ENCODE data around the gene RPS5.
"Not testable (repeated sequence)": the region's sequence is repeated elsewhere in the genome, so short reads cannot be mapped to it uniquely, and the experiment has no call there.

RPS5 gene

GRCh38 chr19:58356766-58357480, 30.1 kb upstream of the RPS5 start:
- DNase-seq (ENCODE audit: low read depth in 2 of 2) = no peak

- DNase-seq (ENCODE audit: low read depth in 2 of 2) = no peak
Measured at GRCh38 chr19:58357481-58358145, 29.5 kb upstream of the RPS5 start.

GRCh38 chr19:58361900-58362271, 25.2 kb upstream of the RPS5 start:
- no peak for DNase-seq (ENCODE audit: low read depth in 2 of 2)

- DNase-seq (ENCODE audit: low read depth in 2 of 2) = peak; percentile 93
Measured at GRCh38 chr19:58362272-58362994, 24.6 kb upstream of the RPS5 start, which contains the start of gene ZNF497. ZNF497 (minus strand) TSS chr19:58362751; CDS start chr19:58357635, 5,116 bp downstream.

- no peak for DNase-seq (ENCODE audit: low read depth in 2 of 2)
Measured at GRCh38 chr19:58364146-58364545, 22.9 kb upstream of the RPS5 start.

- DNase-seq (ENCODE audit: low read depth in 2 of 2) = no peak
Measured at GRCh38 chr19:58366585-58367430, 20.3 kb upstream of the RPS5 start.

GRCh38 chr19:58367698-58368454, 19.2 kb upstream of the RPS5 start:
- no peak for DNase-seq (ENCODE audit: low read depth in 2 of 2)

- no peak for DNase-seq (ENCODE audit: low read depth in 2 of 2)
Measured at GRCh38 chr19:58368561-58369360, 18.3 kb upstream of the RPS5 start.

- no peak for DNase-seq (ENCODE audit: low read depth in 2 of 2)
Measured at GRCh38 chr19:58372311-58373133, 14.5 kb upstream of the RPS5 start.

- no peak for DNase-seq (ENCODE audit: low read depth in 2 of 2)
Measured at GRCh38 chr19:58374200-58374599, 12.9 kb upstream of the RPS5 start.

GRCh38 chr19:58376724-58377123, 10.3 kb upstream of the RPS5 start:
- DNase-seq (ENCODE audit: low read depth in 2 of 2) = not testable (repeated sequence)

GRCh38 chr19:58379246-58379645, 7.8 kb upstream of the RPS5 start:
- no peak for DNase-seq (ENCODE audit: low read depth in 2 of 2)

- DNase-seq (ENCODE audit: low read depth in 2 of 2) = no peak
Measured at GRCh38 chr19:58380037-58380661, 6.9 kb upstream of the RPS5 start.

GRCh38 chr19:58380662-58381459, 6.2 kb upstream of the RPS5 start, which contains the start of gene ZNF837:
ZNF837 (minus strand) TSS chr19:58381030; CDS start chr19:58369332, 11,698 bp downstream.
- DNase-seq (ENCODE audit: low read depth in 2 of 2) = peak; percentile 85 to 98

- DNase-seq (ENCODE audit: low read depth in 2 of 2) = no peak
Measured at GRCh38 chr19:58381460-58382212, 5.4 kb upstream of the RPS5 start.

- DNase-seq (ENCODE audit: low read depth in 2 of 2) = no peak
Measured at GRCh38 chr19:58382997-58383603, 4.0 kb upstream of the RPS5 start.

All from stimulated activated CD4-positive, alpha-beta T cell treated with anti-CD3 and anti-CD28 coated beads, Interleukin-1b, Interleukin-23, amount 100 ng/mL, for 1 hour (primary cell).